Ectodermal cell (in vitro differentiated cells): ENCODE results near the gene DSCAM.
"Not testable (repeated sequence)": the region's sequence is repeated elsewhere in the genome, so short reads cannot be mapped to it uniquely, and the experiment has no call there.

Experiments used
- H3K27ac ChIP-seq: 2 replicates; pipeline ENCODE4 v1.7.0; 2013; ENCODE audit warnings: mild to moderate bottlenecking, low read depth, low read length; ENCODE audit not compliant: insufficient read depth, poor library complexity, severe bottlenecking
- H3K27me3 ChIP-seq: 2 replicates; pipeline ENCODE4 v1.7.0; 2013; ENCODE audit warnings: mild to moderate bottlenecking, low read length; ENCODE audit not compliant: insufficient read depth, control insufficient read depth, poor library complexity, severe bottlenecking
- H3K36me3 ChIP-seq: one replicate; pipeline ENCODE4 v1.7.0; 2013; ENCODE audit warnings: low read length; ENCODE audit not compliant: control insufficient read depth, insufficient read depth
- H3K4me1 ChIP-seq: one replicate; pipeline ENCODE4 v1.7.0; 2013; ENCODE audit warnings: low read length; ENCODE audit not compliant: control insufficient read depth, insufficient read depth
- H3K4me3 ChIP-seq: 2 replicates; pipeline ENCODE4 v1.7.0; 2013; ENCODE audit warnings: low read depth, low read length, control low read depth; ENCODE audit not compliant: insufficient read depth
- H3K9me3 ChIP-seq: 2 replicates; pipeline ENCODE4 v1.7.0; 2013; ENCODE audit warnings: mild to moderate bottlenecking, low read length, moderate library complexity; ENCODE audit not compliant: control insufficient read depth
- WGBS, 2 experiments: methylation state at CpG; one replicate each; pipeline ENCODE4 v1.1.7; 2013; ENCODE audit warnings: missing lambda C conversion rate in 2 of 2; 5-methylcytosine and 5-hydroxymethylcytosine counted together

DSCAM gene

DNA sequence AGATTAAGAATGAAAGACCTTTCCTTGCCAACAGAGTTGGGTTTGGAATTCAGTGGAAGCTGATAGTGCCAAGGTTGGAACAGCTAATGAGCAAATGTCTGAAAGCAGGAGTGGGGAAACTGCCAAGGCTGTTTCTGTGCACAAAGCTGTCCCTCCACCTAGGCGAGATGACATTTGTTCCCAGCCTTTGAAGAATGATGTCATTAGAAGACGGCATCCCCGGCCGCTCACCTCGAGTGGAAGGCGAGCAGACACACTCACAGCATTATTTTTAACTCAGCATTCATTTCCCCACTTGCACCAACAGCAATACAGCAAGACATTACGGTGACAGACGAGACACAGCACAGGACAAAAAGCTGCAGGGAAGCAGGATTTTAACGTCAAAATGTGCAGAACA lies 515.8 kb downstream of the DSCAM start:
- Histone ChIP-seq H3K4me3 (no peak overlapping the region), H3K36me3 (no peaks in the 10 kb centered on the region), H3K9me3 (no peaks in the 10 kb centered on the region), H3K27me3 (peaks cover 3% of the 10 kb centered on the region), H3K4me1 (no peaks in the 10 kb centered on the region), H3K27ac (no peak overlapping the region)
- WGBS, 2 experiments, result 89 to 92% methylated on average over 9 of the region's 9 CpGs

GRCh38 chr21:40324389-40324788 lies 522.6 kb downstream of the DSCAM start:
- Histone ChIP-seq H3K9me3 (no peaks in the 10 kb centered on the region), H3K4me1 (no peaks in the 10 kb centered on the region), H3K36me3 (no peaks in the 10 kb centered on the region), H3K27me3 (no peaks in the 10 kb centered on the region), H3K4me3 (no peak overlapping the region), H3K27ac (no peak overlapping the region)
- WGBS, 2 experiments, result no CpG with 5 or more reads among the region's 1 CpG

- H3K4me3 ChIP-seq, H3K4me1 ChIP-seq, H3K27me3 ChIP-seq, H3K9me3 ChIP-seq, H3K27ac ChIP-seq, H3K36me3 ChIP-seq: not testable (repeated sequence)
- WGBS, 2 experiments, result 100% methylated on average over 1 of the region's 2 CpGs; no CpG with 5 or more reads in 1 of the 2 experiments
Measured at GRCh38 chr21:40320718-40321117, 526.2 kb downstream of the DSCAM start.

DNA sequence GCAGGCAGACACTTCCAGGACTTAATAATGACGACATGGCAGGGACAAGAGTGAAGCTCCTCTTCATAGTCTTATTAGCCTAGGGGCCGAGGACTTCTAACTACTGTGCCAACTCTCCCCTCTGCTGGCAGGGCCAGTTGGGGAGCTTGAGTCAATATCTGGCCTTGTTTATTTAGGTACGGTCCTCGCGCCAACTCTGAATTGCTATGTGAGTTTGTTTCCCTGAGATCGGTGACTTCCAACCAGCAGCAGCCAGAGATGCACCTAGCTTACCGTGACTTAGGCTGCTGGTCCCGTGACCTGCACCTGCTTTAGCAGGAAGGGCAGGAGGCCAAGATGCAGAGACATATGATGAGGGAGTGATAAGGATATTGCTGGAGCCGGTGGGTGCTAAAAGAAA lies 528.6 kb downstream of the DSCAM start:
- Histone ChIP-seq H3K4me3 (no peak overlapping the region), H3K9me3 (no peaks in the 10 kb centered on the region), H3K27me3 (no peaks in the 10 kb centered on the region), H3K36me3 (no peaks in the 10 kb centered on the region), H3K4me1 (no peaks in the 10 kb centered on the region), H3K27ac (no peak overlapping the region)
- 95 to 96% methylated on average over 8 to 9 of the region's 9 CpGs for WGBS, 2 experiments

- no peaks in the 10 kb centered on the region for H3K9me3 ChIP-seq
- no peak overlapping the region for H3K4me3 ChIP-seq
- no peaks in the 10 kb centered on the region for H3K4me1 ChIP-seq
- no peaks in the 10 kb centered on the region for H3K27me3 ChIP-seq
- 89 to 100% methylated on average over 2 to 3 of the region's 3 CpGs for WGBS, 2 experiments
- no peaks in the 10 kb centered on the region for H3K36me3 ChIP-seq
- no peak overlapping the region for H3K27ac ChIP-seq
Measured at GRCh38 chr21:40316104-40316503, 530.9 kb downstream of the DSCAM start.

DNA sequence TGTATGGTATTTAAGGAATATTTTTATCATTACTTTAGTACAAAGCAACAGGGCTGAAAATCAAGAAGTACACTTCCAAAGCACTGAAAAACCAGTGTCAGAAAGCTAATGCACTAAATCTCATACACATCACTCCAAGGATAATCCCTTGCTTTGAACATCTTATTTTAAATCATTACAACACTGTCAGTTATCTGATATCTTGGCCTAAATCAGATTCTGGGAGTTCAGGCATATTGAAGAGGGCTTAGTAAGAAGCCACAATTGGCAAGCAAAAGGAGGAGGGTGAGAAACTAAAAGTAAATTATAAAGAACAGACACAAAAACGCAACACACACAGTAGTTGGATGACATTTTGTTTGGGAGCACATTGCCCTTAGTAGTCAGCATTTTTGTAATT lies 531.3 kb downstream of the DSCAM start:
- no peak overlapping the region for H3K4me3 ChIP-seq
- 88 to 100% methylated on average over 1 of the region's 1 CpG for WGBS, 2 experiments
- H3K36me3 ChIP-seq, result no peaks in the 10 kb centered on the region
- no peak overlapping the region for H3K27ac ChIP-seq
- H3K27me3 ChIP-seq, result no peaks in the 10 kb centered on the region
- H3K4me1 ChIP-seq, result no peaks in the 10 kb centered on the region
- no peaks in the 10 kb centered on the region for H3K9me3 ChIP-seq

DNA sequence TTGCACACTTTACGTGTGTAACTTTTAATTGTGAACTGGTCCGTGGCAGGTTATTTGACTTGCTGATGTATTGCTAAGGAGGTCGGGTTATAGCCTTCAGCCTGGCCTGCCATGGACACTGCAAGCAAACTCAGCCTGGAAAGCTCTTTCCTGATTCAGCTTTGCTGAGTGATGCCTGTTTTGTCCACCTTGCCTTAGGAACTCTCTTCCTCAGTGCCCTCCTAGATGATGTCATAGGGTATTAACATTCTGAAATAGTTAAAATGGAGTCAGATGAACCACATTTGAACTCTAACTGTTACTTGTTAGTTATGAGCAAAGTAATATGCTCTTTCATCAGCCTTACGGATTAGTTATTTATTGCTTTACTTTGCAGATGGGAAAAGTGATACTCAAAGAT lies 533.7 kb downstream of the DSCAM start:
- 91 to 95% methylated on average over 4 of the region's 4 CpGs for WGBS, 2 experiments
- H3K4me3 ChIP-seq, result no peak overlapping the region
- no peaks in the 10 kb centered on the region for H3K36me3 ChIP-seq
- no peaks in the 10 kb centered on the region for H3K4me1 ChIP-seq
- H3K27me3 ChIP-seq, result no peaks in the 10 kb centered on the region
- no peaks in the 10 kb centered on the region for H3K9me3 ChIP-seq
- no peak overlapping the region for H3K27ac ChIP-seq

DNA sequence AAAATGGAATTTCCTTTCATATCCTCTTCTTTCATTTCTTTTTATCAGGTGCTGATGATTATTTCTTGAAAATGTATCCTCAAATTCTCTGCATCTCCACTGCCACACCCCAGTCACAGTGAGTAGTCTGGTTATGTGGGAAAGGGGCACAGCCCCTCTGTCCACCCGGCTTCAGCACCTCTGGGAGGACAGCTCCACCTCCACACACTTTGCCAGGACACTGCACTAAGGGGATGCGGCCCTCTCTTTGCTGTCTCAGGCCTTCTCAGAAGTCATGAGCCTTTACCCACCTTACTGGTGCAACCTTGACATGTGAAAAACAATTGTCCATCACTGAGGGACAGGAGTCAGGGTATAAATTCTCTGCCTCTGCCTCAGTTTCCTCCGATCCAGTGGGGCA lies 546.7 kb downstream of the DSCAM start:
- 56 to 82% methylated on average over 3 of the region's 3 CpGs for WGBS, 2 experiments
- H3K36me3 ChIP-seq, result no peaks in the 10 kb centered on the region
- H3K27ac ChIP-seq, result no peak overlapping the region
- H3K9me3 ChIP-seq, result no peaks in the 10 kb centered on the region
- H3K4me3 ChIP-seq, result no peak overlapping the region
- no peaks in the 10 kb centered on the region for H3K27me3 ChIP-seq
- no peaks in the 10 kb centered on the region for H3K4me1 ChIP-seq

GRCh38 chr21:40299451-40299850 lies 547.5 kb downstream of the DSCAM start:
- Histone ChIP-seq H3K9me3 (no peaks in the 10 kb centered on the region), H3K27me3 (no peaks in the 10 kb centered on the region), H3K4me1 (no peaks in the 10 kb centered on the region), H3K27ac (no peak overlapping the region), H3K4me3 (no peak overlapping the region), H3K36me3 (no peaks in the 10 kb centered on the region)

GRCh38 chr21:40294345-40294744 lies 552.6 kb downstream of the DSCAM start:
- Histone ChIP-seq H3K4me1 (peaks cover 6% of the 10 kb centered on the region), H3K9me3 (no peaks in the 10 kb centered on the region), H3K27me3 (no peaks in the 10 kb centered on the region), H3K4me3 (no peak overlapping the region), H3K27ac (no peak overlapping the region), H3K36me3 (no peaks in the 10 kb centered on the region)
- WGBS, 2 experiments, result 90 to 100% methylated on average over 1 to 2 of the region's 2 CpGs

- no peaks in the 10 kb centered on the region for H3K27me3 ChIP-seq
- H3K27ac ChIP-seq, result no peak overlapping the region
- peaks cover 6% of the 10 kb centered on the region for H3K4me1 ChIP-seq
- no peaks in the 10 kb centered on the region for H3K9me3 ChIP-seq
- H3K36me3 ChIP-seq, result no peaks in the 10 kb centered on the region
- 38 to 49% methylated on average over 7 of the region's 7 CpGs for WGBS, 2 experiments
- H3K4me3 ChIP-seq, result no peak overlapping the region
Measured at GRCh38 chr21:40291560-40291959, 555.4 kb downstream of the DSCAM start.
